Measurements from ENCODE around the gene TMEM239.
"Not testable (repeated sequence)": the region's sequence is repeated elsewhere in the genome, so short reads cannot be mapped to it uniquely, and the experiment has no call there.

TMEM239 gene

DNA sequence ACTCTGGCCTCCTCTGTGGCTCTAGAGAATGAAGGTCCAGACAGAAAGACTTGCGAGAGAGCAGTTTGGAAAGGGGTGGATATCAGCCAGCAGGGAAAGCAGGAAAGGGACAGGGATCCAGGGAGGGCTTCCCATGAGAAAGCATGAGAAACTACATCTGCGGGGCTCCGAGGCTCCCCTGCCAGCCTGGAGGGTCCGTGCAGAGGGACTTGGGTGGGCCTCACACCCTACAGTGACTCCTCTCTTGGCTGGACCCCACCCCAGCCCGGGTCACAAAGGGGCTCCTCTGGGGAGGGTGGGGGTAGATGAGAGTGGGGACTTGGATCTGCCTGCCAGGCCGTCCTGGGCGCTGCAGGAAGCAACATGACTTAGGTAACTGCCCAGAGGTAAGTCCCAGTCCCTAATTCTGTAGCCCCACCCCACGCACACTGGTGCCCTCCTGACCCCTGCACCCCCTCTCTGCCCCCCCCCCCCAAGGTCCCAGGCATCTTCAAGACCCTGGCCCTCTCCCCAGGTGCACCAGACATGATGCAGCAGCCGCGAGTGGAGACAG, at the start of gene TMEM239:
TMEM239 (plus strand) TSS at position 335 of the 553 bp plus-strand sequence; CDS start at position 526, 191 bp downstream.
- DNase-seq = no peak

DNA sequence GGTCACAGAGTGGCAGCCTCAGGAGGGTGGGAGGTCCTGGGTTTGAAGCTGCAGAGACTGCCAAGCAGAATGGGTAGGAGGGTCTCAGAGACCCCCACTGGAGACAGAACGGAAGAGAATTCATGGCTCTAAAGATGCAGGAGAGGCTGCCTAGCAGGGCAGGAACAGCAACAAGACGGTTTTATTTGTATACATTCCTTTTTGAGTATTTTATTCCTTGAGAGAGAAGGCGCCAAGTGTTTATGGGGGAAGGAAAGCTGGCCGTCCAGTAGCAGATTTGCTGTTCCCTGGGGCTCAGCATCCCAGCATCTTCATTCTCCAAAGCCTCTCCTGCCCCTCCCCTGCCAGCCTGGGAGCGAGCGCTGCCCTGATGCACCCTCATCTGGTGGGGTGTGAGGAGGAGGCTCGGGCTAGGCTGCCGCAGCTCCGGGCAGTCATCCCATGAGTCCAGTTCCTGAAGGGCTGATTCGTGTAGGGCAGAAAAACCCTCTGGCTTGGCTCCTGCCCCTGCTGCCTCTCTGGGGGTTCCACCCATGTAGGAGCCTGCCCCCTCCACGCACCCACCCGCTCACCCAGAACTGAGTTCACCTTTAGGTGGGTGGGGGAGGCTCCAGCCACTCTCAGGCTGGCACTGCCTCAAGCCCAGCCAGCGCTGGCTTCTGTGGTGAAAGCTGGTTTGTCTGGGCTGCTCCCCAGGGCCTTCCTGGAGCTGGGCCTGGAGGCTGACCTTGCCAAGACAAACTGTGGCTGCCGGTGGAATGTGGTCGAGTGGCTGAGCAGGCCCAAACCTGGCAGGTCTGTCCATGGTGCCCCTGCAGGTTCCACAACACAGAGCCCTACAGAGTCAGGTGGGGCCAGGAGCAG, 48.2 kb upstream of the TMEM239 start:
- no peak for DNase-seq

DNA sequence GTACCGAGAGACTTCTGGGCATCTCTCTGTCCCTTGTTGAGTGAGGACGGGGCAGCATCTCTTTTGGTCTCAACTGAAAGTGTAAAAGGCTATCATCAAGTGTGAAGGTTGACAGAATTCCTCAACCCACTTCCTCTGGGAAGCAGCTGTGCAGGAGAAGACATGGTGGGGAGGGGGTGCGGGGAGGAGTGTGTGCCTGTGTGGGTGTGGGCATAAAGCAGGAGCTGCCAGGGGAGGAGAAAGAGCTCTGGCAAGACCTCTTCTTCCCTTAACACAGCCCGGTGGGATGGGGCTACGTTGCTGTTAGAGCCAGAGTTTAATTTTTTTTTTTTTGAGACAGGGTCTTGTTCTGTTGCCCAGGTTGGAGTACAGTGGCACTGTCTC, 47.5 kb upstream of the TMEM239 start:
- no peak for DNase-seq

DNA sequence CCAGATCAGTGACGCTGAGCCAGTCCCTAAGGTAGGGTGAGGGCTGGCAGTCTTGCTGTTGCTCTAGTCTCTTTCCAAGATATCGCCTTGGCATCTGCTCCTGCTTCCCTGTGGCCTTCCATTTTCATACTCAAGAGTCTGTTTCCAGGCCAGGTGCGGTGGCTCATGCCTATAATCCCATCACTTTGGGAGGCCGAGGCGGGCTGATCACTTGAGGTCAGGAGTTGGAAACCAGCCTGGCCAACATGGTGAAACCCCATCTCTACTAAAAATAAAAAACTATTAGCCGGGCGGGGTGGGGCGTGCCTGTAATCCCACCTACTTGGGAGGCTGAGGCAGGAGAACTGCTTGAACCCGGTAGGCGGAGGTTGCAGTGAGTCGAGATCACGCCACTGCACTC, 46.1 kb upstream of the TMEM239 start:
- DNase-seq = not testable (repeated sequence)

DNA sequence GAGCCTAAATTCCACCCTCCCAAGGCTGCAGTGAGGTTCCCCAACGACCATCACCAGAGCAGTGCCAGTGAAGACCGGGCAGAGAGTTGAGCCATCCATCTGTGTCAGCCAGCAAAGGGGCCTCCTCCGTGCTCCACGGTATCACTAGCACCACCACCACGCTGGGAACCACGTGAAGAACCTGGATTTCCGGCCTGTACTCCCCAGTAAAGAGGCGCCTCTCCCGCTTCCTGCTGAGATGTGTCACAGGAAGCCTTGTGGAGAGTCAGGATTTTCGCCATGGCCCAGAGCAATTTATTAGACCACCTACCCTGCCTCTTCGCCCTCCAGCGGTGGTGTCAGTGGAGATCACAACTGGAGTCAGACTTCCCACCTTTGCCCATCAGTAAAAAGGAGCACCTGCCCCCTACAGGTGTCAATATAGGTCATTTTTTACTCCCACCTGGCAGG, 44.5 kb upstream of the TMEM239 start:
- no peak for DNase-seq

DNA sequence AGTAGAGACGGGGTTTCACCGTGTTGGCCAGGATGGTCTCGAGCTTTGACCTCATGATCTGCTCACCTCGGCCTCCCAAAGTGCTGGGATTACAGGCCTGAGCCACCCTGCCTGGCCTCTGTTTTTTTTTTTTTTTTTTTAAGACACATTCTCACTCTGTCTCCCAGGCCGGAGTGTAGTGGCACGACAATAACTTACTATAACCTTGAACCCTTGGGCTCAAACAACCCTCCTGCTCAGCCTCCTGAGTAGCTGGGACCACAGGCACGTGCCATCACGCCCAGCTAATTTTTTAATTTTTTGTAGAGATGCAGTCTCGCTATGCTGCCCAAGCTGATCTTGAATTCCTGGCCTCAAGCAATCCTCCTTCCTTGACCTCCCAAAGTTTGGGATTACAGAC, 42.4 kb upstream of the TMEM239 start:
- DNase-seq = no peak

DNA sequence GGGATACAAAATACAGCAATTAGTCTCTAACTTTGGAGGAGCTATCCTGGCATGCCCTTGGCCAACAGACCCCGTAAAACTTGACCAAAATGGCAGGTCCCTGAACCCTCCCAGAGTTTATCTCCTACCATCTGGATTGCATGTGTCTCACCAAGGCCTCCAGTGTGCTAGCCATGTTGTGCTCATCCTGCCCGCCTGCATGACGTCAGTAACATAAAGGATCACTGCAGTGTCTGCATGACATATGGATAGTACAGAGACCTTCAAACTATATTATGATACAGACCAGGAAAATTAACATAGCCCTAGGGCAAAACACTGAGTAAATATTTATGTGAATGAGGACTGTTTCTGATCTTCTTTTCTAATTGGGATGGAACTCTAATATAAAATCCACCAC, 41.0 kb upstream of the TMEM239 start:
- DNase-seq = no peak

DNA sequence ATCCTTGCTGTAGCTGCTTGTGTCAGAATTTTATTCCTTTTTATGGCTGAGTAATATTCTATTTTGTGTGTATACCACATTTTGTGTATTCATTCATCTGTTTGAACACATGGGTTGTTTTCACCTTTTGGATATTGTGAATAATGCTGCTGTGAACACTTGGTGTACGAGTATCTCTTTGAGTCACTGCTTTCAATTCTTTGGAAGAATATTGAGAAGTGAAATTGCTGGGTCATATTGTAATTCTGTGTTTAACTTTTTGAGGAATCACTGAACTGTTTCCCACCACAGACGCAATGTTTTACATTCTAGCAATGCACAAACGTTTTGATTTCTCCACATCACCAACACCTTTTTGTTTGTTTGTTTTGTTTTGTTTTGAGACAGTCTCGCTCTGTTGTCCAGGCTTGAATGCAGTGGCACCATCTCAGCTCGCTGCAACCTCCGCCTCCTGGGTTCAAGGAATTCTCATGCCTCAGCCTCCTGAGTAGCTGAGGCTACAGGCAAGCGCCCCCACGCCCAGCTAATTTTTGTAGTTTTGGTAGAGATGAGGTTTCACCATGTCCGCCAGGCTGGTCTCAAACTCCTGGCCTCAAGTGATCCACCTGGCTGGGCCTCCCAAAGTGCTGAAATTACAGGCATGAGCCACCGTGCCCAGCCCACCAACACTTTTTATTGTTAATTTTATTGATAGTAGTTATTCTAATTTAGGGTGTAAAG, 37.4 kb upstream of the TMEM239 start:
- no peak for DNase-seq

DNA sequence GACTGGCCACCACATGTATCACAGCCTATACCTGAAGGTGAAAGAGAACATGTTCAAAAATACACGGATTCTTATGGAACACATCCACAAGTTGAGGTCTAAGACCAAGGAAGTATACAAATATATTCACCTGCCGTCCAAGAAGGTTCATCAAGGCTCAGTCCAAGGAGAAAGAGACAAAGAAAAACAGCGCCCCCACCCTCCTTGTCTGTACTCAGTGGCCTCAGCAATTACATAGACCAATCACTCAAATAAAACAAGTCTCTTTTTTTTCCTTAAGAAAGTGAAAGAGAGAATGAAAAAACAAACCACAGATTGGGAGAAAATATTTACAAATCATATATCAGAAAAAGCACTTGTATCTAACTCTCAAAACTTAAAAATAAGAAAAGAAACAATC, 35.2 kb upstream of the TMEM239 start:
- DNase-seq = no peak

DNA sequence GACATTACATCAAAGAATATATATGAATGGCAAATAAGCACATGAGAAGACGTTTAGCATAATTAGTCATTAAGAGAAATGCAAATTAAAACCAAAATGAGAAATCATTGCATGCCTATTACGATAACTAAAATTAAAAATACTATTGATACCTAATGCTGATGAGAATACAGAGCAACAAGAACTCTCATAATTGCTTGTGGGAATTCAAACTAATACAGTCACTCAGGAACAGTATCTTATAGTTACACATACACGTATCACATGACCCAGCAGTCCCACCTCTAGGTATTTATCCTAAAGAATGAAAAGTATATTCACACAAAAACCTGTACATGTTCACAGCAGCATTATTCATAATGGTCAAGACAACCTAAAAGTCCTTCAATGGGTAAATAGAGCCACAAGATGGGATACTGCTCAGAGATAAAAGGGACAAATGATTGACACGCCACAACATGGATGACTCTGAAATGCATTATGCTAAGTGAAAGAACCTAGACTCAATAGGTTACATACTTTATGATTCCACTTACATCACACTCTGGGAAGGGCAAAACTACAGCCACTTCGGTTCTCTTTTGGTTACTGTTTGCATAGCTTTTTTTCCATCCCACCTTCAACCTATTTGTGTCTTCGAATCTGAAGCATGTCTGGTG, 32.1 kb upstream of the TMEM239 start:
- DNase-seq = no peak

DNA sequence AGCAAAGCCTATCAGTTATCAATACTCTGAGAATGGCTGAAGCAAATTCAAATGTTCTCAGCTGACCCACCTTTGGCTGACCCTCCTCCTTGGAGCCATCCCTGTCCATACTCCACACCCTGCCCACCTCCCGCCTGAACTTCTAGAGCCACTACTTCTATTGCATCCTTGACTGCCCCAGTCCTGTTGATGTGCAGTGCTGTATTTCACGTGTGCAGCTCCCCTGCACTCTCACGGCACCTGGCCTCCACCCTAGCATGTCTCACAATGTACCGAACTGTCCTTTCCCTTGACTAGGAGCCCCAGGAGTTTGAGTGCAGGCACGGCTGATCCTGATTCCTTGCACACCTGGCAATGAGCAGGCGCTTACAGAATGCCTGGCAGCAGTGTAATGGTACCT, 22.7 kb upstream of the TMEM239 start:
- no peak for DNase-seq

DNA sequence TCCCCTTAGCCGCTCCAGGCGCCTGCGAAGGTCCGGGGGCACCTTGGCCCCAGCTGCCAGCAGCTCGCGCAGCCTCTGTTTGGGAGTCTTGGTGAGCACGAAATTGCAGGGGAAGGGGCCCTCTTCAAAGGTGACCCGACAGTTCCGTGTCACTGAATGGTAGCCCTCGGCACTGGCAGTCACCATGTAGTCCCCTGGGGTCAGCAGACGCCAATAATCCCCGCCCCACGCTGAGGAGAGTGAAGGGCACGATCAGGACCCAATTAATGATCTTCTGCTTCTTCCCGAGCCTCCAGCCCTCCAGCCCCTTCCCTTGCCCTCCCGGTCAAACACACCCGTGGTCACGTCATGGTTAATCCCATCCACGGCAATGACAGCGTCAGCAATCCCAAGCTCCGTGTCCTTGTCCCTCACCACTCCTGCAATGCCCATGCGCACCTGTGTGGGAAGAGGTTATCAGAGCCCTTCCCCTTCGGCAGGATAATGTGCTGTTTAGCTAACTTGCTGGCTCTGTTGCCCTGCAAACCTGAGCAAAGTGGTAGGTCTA, 21.9 kb upstream of the TMEM239 start:
- no peak for DNase-seq

DNA sequence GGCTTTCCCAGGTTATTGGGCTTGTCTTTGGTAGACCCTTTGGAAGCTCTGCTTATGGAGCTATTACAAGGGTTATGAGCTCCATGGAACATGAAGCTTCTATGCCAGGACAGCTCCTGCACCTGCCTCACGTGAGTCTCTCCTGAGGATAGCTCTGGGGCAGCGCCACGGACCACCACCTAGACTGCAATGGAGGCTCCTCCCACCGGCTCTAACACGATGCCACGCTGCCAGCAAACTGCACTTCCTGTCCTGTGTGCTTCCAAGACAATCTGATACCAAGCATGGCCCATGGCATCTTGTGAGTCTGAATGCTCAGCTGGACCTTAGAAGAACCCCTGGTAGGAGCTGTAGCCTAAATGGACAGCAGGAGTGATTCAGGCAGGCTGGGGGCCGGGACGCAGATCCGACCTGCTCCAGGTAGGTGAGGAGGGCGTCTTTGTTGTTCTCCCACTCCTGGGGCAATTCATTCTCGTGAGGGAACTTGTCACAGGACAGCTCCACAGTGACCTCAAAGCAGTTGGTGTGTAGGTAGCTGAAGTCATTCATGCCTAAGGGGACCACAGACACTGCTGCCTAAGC, 21.2 kb upstream of the TMEM239 start:
- DNase-seq = no peak

DNA sequence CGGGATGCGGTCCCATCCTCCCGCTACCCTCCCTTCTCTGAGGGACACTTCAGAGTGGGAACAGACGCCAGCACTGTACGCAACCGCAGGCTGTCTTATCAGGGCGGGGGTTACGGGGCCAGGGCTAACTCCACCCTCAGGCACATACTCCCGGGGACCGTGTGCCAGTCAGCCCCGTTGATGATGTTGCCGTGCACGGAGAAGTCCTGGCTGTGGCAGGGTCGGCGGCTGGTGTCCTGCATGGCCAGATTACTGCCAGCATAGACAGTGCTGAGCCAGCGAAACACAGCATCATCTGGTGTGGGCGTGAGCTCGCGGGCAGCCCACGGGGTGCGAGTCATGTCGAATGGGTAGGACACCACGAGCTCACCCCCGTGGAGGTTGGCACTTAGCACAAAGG, 20.7 kb upstream of the TMEM239 start:
- DNase-seq = no peak

DNA sequence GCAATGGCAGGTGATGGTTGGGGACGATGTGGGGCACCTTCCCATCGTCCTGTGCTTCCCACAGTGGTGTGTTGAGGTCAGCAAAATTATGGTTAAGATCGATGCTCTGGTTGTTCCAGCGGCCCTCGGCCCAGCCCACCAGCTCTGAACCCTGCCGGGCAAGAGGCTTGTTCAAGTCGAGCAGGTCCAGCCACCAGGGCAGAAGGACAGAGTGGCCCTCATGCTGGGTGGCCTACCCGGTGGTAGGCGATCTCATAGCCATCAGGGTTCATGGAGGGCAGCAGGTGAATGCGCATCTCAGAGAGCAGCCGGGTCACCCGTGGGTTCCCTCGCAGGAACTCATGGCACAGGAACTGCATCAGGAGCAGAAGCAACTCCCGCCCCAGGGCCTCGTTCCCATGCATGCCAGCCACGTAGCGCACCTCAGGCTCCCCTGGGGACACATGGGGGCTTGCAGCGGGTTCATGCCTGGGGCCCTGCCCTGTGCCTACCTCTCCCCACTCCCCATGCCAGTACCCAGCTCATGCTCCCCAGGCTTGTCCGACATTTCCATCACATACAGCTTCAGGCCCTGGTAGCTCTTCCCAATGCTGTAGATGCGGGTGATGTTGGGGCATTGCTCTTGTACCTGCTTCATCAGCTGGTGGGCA, 20.0 kb upstream of the TMEM239 start:
- no peak for DNase-seq

DNA sequence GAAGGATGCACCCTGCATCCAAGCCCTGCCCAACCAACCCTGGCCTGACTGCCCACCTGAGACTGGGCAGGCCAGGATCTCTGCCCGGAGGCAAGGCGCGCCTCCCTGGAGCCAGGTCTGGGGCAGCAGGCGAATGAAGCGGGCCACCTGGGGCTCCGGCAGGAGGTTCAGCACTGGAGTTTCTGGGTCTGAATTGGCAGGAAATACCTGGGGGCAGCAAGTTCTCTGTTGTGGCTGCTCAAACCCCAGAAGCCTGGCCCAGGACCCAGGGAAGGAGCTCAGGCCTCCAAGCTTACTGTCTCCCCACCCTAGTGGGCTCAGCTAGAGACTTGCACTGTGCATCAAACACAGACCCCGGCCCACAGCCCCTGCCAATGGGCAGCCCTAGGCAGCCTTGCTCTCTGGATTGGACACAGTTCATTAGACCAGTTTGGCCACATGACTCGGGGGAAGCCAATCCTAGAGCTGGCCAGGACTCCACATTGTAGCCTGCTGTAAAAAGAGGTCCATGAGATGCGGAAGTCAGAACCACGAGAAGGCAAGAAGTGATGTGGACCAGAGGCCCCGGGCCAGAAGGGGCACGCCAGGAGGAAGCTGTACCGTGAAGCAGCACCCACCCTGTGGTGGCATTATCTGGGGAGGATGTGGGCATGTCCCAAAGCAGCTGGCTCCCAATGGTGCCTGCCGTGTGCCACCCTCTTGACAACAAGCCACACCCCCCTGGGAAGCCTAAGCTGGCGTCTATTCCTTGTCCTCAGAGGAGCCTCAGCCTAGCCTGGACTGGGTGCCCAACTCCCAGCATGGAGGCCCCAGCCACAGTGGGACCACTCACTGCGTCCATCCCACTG, 18.8 kb upstream of the TMEM239 start:
- no peak for DNase-seq

DNA sequence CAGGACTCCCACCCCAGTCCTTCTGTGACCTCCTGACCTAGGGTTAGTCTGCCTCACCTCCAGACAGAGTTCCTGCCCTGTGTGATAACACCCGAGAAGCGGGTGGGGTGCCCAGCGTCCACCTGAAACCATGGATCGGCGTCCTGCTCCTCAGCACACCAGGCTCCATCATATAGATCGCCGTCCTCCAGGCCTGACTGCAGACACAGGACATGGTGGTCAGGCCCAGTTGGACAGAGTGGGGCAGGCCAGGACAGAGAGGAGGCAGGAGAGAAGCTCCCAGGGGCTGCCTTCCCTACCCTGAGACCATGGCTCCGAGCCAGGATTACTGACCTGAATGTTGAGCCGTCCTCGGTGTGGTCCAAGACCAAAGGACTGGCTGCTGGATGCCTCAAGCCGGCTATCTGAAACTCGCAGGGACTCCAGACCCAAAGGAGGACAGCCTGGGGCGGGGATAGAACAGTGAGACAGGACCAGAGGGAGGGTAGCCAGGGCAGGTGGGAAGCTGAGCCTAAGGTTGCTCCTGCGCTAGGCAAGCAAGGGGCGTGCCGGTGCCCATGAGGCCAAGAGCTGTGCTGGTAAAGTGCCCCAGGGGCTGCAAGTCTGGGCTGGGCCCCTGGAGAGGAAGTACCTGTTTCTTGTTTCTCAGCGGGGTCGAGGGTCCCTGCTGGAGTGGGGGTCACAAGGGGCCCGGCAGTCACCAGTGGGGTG, 17.9 kb upstream of the TMEM239 start:
- DNase-seq = no peak

DNA sequence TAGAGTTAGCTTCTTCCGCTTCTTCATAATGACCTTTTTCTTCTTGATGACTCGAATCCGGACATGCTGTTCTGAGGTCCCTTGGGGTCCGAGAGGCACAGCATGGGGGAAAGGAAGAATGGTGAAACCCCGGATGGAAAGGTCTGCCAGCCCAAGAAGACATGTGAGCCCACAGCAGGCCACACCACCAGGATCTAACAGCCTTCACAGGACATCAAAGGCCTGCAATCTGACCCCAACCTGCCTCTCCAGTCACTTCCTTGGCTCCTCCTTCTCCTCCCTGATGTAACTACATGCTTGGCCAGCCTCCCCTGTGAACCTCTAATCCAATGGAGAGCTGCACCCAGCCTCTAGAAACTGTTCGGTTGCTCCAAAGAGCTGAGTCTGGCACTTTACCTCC, 17.4 kb upstream of the TMEM239 start:
- no peak for DNase-seq

DNA sequence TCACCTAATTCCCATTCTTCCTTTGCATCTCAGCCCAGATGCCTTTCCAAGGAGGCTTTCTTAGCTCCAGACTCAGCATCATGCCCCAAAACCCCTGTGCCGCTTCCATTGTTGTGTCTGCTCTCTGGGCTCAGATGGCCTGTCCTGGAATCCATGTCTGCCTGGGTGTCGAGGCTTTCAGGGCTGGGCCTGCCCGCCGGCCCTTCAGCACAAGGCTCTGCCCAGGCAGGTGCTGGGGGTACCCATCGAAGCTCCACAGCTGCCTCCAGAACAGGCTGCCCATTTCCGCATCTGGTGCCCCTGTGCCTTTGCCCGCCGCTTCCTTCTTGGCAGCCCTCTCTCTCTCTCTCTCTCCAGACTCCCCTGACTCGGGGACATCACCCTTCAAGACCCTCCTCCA, 16.9 kb upstream of the TMEM239 start:
- no peak for DNase-seq

DNA sequence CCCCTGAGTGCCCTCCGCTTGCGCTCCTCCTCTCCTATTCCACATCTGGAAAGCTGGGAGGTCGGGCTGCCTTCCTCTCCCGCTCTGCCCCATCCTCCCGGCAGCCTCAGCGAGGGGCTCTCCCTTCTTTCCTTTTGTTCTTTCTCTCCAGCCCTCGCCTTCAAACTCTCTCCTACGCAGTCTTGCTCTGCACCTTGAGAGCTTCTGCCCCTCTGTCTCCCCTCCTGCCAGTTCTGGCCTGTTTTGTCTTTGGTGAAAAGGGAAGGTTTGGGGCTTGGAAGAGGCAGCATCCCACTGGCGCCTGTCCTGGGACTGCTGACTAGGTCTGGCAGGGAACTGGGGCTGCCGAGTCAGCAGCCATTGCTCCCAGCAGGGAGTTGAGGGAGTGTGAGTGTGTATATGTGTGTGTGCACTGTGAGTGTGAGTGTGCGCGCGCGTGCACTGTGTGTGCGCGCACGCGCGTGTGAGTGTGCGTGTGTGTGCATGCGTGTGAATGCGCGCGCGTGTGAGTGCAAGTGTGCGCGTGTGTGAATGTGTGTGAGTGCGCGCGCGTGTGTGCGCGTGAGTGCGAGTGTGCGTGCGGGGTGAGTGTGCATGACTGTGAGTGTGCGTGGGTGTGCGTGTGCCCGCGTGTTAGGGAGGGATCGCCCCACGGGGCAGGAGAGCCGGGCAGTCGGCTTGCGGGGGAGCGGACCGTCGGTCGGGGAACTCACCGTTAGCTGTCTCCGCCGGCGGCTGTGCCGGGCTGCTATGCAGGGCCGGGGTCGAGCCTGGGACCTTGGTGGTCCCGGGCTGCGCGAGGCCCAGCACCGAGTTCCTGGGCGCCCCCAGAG, 16.3 kb upstream of the TMEM239 start:
- no peak for DNase-seq
